Breast epithelium (tissue), 4 donors: ENCODE results near the gene GRAPL. TPM values are rescaled to one million over a fixed set of nuclear protein-coding genes. Genes with fewer than 3 reads are reported as not detected.
"Not testable (repeated sequence)": the region's sequence is repeated elsewhere in the genome, so short reads cannot be mapped to it uniquely, and the experiment has no call there.

Experiments
- DNase-seq, 2 donors: peaks; one replicate each; pipeline ENCODE4 v3.0.0-alpha.2; 2019; ENCODE audit warnings: low spot score in 2 of 2
- H3K27ac ChIP-seq, 2 donors: fragments of 200-600 bp; sonication (generic) in 1 of 2; one replicate each; pipeline ENCODE4 v1.5.1; 2016 to 2019; ENCODE audit warnings: mild to moderate bottlenecking in 1 of 2
- H3K27me3 ChIP-seq, 2 donors: fragments of 200-600 bp; sonication (generic) in 1 of 2; one replicate each; pipeline versions ENCODE4 v1.5.1 to v1.6.0; 2017 to 2019; ENCODE audit warnings: control low read depth in 1 of 2, mild to moderate bottlenecking in 1 of 2
- H3K36me3 ChIP-seq: fragments of 200-600 bp; one replicate; pipeline ENCODE4 v1.5.1; 2019
- H3K4me1 ChIP-seq, 2 donors: fragments of 200-600 bp; sonication (generic); one replicate each; pipeline ENCODE4 v1.5.1; 2016 to 2019; ENCODE audit warnings: control low read depth in 1 of 2
- H3K4me3 ChIP-seq, 3 donors: fragments of 200-600 bp; sonication (generic); 1 replicate in 2 of 3; 2 replicates in 1 of 3; pipeline ENCODE4 v1.5.1; 2016 to 2019; ENCODE audit warnings: mild to moderate bottlenecking in 3 of 3, moderate library complexity in 2 of 3
- H3K9me3 ChIP-seq, 2 donors: fragments of 200-600 bp; sonication (generic) in 1 of 2; one replicate each; pipeline ENCODE4 v1.5.1; 2016 to 2019; ENCODE audit warnings: control low read depth in 1 of 2
- POLR2AphosphoS5 ChIP-seq, 3 donors: sonication (generic); formaldehyde crosslinking; IDR thresholded peaks; one replicate each; pipeline ENCODE4 v1.6.1; 2017; ENCODE audit warnings: antibody characterized with exemption in 3 of 3
- intact Hi-C: fragments of 100-400 bp; cut with DNase I; formaldehyde crosslinking; loops from one replicate; pipeline ENCODE4 v1.15.1; 2023; ENCODE audit warnings: low total_unique reads
- total RNA-seq, 3 donors: library from RNA; depleted of rRNA; stranded (reverse); fragments of >200 nt; gene quantifications; one replicate each; pipeline ENCODE4 v1.1.0, GENCODE V29; 2016

The GRAPL gene
- total RNA-seq, 3 donors from 2014 or later, result 0.73 to 2.0 (median 1.6) TPM

DNA sequence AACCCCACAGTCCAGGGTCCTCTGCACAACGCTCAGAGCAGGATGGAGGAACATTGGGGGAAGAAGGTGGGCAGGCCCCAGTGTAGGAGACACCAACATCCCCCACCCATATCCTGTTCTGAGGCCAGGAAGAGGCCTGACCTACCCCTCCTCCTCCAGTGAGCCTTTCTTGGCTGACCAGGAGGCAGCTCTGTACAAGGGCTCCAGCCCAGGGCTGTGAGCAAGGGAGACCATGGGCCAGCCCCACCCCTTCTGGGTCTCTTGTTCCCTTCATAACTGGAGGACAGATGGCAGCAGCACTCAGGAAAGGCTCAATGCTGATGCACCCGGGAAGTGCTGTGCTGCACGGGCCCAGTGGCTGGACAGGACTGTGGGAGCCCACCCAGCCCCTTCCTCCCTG, 47.0 kb downstream of the GRAPL start:
- H3K27ac ChIP-seq, intact Hi-C loops, H3K27me3 ChIP-seq, H3K4me1 ChIP-seq, H3K4me3 ChIP-seq, DNase-seq, H3K9me3 ChIP-seq, H3K36me3 ChIP-seq: not testable (repeated sequence)

- not testable (repeated sequence) for DNase-seq
Measured at GRCh38 chr17:19175410-19175809, 48.0 kb downstream of the GRAPL start.

DNA sequence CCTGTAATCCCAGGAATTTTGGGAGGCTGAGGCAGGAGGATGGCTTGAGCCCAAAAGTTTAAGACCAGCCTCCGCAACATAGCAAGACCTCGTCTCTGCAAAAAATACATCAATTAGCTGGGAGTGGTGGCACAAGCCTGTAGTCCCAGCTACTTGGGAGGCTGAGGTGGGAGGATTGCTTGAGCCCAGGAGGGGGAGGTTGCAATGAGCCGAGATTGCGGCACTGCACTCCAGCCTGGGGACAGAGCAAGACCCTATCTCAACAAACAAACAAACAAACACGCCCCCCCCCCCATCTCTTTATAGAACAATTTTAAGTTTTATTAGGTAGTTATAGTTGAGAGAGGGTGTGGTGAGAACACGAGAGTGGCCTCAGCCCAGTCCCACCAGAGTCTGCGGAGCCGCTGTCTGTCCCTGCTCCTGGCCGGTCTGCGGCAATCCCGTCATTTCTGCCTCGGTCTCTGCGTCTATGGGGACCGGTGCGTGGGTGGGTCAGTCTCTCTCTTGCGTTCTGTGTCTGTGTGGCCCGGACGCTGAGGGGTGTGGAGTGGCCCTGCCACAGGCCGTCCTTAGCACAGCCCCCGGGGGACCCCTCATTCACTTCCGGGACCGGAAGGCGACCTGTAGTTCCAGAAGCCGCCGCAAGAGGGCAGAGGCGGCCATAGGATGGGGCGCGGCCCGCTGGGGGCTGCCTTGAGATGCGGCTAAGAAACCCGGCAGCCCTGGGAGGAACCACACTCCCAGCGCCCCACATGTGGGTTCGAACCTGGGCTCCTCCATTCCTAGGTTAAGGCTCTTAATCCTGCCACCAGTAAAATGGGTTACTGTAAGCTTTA, 53.9 kb downstream of the GRAPL start:
- H3K27me3 ChIP-seq, H3K4me3 ChIP-seq, intact Hi-C loops, H3K36me3 ChIP-seq, H3K27ac ChIP-seq, DNase-seq, H3K9me3 ChIP-seq, H3K4me1 ChIP-seq: not testable (repeated sequence)

More at GRCh38 chr17:19175410-19175809, 48.0 kb downstream of the GRAPL start:
- H3K9me3 ChIP-seq, H3K27ac ChIP-seq, intact Hi-C loops, H3K4me1 ChIP-seq, H3K36me3 ChIP-seq, H3K4me3 ChIP-seq, H3K27me3 ChIP-seq: not testable (repeated sequence)

- DNase-seq, H3K27me3 ChIP-seq, H3K4me3 ChIP-seq, H3K4me1 ChIP-seq, H3K36me3 ChIP-seq, intact Hi-C loops, H3K9me3 ChIP-seq: not testable (repeated sequence)
- peak in 2 of 3 donors; percentile 54 to 90 for TF ChIP-seq POLR2AphosphoS5 (IDR thresholded peaks at IDR 0.05)
- peak overlapping the region in 1 of 2 donors; percentile 68 for H3K27ac ChIP-seq
Measured at GRCh38 chr17:19187883-19188869, 60.8 kb downstream of the GRAPL start.

GRCh38 chr17:19188870-19189708, 61.7 kb downstream of the GRAPL start:
- H3K27me3 ChIP-seq, H3K27ac ChIP-seq, intact Hi-C loops, DNase-seq, H3K9me3 ChIP-seq, H3K36me3 ChIP-seq, H3K4me3 ChIP-seq, H3K4me1 ChIP-seq: not testable (repeated sequence)

DNA sequence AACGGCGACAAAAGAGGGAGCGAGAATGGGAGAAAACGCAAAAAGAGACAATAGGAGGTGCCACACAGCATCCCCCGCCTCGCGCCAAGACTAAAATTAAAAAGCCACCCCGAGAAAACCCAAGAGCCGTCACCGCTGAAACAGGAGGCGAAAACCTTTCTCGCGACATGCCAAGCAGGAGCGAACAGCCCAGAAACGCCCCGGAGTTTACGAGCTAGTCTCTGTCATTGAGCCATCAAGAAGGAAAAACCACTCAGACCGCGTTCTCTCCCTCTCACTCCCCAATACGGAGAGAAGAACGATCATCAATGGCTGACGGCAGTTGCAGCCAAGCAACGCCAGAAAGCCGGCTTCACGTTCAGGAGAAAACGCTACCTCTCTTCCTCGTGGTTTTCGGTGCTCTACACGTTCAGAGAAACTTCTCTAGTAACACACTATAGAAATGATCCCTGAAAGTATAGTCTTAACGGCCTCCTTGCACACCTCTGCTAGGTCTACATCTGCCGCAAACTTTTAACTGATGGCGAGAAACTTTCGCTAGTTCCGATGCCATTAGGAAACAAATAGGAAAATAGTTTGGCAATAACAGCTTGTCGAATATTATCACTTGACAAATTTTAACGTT, 62.5 kb downstream of the GRAPL start:
- DNase-seq, H3K27ac ChIP-seq, H3K36me3 ChIP-seq, intact Hi-C loops, H3K4me1 ChIP-seq, H3K4me3 ChIP-seq, H3K27me3 ChIP-seq, H3K9me3 ChIP-seq: not testable (repeated sequence)

- peak in 1 of 2 donors; percentile 10 for DNase-seq
- H3K4me3 ChIP-seq, result peak overlapping the region; percentile 21 to 61 (median 32)
- H3K4me1 ChIP-seq, result not testable (repeated sequence)
Measured at GRCh38 chr17:19196382-19197204, 69.2 kb downstream of the GRAPL start.

DNA sequence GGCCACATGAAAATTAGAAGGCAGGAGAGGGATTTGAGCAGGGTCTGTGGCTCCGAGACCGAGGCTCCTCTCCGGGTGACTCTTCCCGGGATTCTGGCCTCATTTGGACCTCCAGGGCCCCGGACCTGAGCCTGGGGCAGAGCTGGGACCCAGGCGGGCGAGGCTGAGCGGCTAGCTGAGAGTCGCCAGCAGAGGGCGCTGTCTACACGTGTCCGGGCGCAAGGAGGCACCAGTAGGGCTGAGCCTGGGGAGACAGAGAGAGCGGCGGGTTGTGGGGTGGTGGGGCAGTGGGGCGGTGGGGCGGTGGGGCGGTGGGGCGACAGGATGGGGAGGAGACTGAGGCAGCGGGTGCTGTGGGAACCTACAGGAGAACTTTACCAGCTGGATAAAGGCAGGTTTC, 75.1 kb downstream of the GRAPL start:
- H3K4me3 ChIP-seq, intact Hi-C loops, H3K36me3 ChIP-seq, H3K4me1 ChIP-seq, H3K27ac ChIP-seq, DNase-seq, H3K27me3 ChIP-seq, H3K9me3 ChIP-seq: not testable (repeated sequence)

More at GRCh38 chr17:19196382-19197204, 69.2 kb downstream of the GRAPL start:
- intact Hi-C loops, H3K36me3 ChIP-seq, H3K9me3 ChIP-seq, H3K27me3 ChIP-seq: not testable (repeated sequence)
- H3K27ac ChIP-seq, result peak overlapping the region in 1 of 2 donors; percentile 66

DNA sequence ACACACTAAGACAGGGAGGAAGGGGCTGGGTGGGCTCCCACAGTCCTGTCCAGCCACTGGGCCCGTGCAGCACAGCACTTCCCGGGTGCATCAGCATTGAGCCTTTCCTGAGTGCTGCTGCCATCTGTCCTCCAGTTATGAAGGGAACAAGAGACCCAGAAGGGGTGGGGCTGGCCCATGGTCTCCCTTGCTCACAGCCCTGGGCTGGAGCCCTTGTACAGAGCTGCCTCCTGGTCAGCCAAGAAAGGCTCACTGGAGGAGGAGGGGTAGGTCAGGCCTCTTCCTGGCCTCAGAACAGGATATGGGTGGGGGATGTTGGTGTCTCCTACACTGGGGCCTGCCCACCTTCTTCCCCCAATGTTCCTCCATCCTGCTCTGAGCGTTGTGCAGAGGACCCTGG, 76.0 kb downstream of the GRAPL start:
- intact Hi-C loops, H3K9me3 ChIP-seq, H3K4me1 ChIP-seq, H3K27ac ChIP-seq, H3K4me3 ChIP-seq, DNase-seq, H3K36me3 ChIP-seq, H3K27me3 ChIP-seq: not testable (repeated sequence)
